Loucy (cell line): ENCODE results near the gene MCAT.

Source experiments
- EZH2phosphoT487 ChIP-seq: fragments of 200-600 bp; IDR thresholded peaks from 2 replicates; pipeline ENCODE4 v1.6.1; 2018; ENCODE audit warnings: antibody characterized with exemption, mild to moderate bottlenecking, moderate library complexity, borderline replicate concordance
- TF ChIP-seq, protein P1 (sequence below): fragments of 200-600 bp; sonication (generic); conservative IDR thresholded peaks from 2 replicates; pipeline ENCODE4 v1.5.1; 2014; ENCODE audit warnings: mild to moderate bottlenecking, antibody characterized with exemption, low read length

DNA sequence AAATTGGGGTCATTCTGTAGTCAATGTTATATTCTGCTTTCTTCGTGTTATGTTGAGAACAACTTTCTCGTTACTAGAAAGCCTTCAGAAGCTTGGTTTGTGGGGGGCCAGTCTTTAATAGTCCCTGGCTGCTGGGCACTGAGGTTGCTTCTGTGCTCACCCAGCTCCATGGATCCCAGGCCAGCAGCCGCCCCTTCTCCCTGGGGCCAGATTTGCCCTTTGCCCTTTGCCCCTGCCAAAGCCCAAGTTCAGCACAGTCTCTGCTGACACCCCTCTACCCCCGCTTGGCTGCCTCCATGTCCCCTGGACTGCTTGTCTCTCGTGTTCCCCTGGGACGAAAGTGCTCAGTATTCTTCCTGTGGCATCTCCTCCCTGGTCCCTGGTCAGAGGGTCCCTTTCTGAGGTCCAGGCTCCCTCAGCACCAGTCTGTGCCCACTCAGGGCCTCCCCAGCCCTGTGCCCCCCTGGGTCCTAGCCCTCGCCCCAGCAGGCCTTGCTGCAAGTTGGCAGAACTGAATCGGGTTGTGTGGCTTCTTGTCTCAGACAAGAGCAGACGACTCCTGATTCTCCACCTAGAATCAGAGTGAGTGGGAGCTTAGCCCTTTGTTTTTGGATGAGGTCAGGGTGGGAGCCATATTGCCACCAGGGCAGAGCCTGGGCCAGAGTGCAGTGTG, 14.8 kb upstream of the MCAT start:
- TF ChIP-seq, protein P1, sequence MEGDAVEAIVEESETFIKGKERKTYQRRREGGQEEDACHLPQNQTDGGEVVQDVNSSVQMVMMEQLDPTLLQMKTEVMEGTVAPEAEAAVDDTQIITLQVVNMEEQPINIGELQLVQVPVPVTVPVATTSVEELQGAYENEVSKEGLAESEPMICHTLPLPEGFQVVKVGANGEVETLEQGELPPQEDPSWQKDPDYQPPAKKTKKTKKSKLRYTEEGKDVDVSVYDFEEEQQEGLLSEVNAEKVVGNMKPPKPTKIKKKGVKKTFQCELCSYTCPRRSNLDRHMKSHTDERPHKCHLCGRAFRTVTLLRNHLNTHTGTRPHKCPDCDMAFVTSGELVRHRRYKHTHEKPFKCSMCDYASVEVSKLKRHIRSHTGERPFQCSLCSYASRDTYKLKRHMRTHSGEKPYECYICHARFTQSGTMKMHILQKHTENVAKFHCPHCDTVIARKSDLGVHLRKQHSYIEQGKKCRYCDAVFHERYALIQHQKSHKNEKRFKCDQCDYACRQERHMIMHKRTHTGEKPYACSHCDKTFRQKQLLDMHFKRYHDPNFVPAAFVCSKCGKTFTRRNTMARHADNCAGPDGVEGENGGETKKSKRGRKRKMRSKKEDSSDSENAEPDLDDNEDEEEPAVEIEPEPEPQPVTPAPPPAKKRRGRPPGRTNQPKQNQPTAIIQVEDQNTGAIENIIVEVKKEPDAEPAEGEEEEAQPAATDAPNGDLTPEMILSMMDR: no peak
- no peak for TF ChIP-seq EZH2phosphoT487
